Activated CD4-positive, alpha-beta T cell treated with anti-CD3 and anti-CD28 coated beads, Interleukin-2, amount 10 ng/mL, durations not matched to agents 7 days and 5 days (primary cell): ENCODE results near the gene PACRG. TPM values are rescaled to one million over a fixed set of nuclear protein-coding genes. Genes with fewer than 3 reads are reported as not detected.

Source experiments
- CTCF ChIA-PET: fragments of 350-600 bp; sonication (Branson Sonifier 250); formaldehyde crosslinking; loops from one replicate; lab custom pipeline; 2021; ENCODE audit warnings: antibody characterized with exemption; lab: Charles Lee
- POLR2A ChIA-PET: fragments of 350-600 bp; sonication (Branson Sonifier 250); formaldehyde crosslinking; loops from one replicate; lab custom pipeline; 2021; ENCODE audit warnings: antibody characterized with exemption; lab: Charles Lee
- DNase-seq: peaks from one replicate; pipeline ENCODE4 v3.0.0-alpha.2; 2020
- H3K27ac Mint-ChIP-seq: one replicate; pipeline ENCODE4 v1.8.0; 2021; ENCODE audit warnings: mild to moderate bottlenecking, moderate library complexity, mixed read lengths
- H3K27me3 Mint-ChIP-seq: one replicate; pipeline ENCODE4 v1.8.0; 2021; ENCODE audit warnings: mixed read lengths
- H3K36me3 Mint-ChIP-seq: one replicate; pipeline ENCODE4 v1.8.0; 2021; ENCODE audit warnings: low read depth, mixed read lengths
- H3K4me1 Mint-ChIP-seq: one replicate; pipeline ENCODE4 v1.8.0; 2021; ENCODE audit warnings: mixed read lengths
- H3K4me3 Mint-ChIP-seq: one replicate; pipeline ENCODE4 v1.8.0; 2021; ENCODE audit warnings: mild to moderate bottlenecking, moderate library complexity, mixed read lengths
- H3K9me3 Mint-ChIP-seq: one replicate; pipeline ENCODE4 v1.8.0; 2021; ENCODE audit warnings: mixed read lengths
- total RNA-seq, 2 experiments: library from RNA; stranded (reverse); gene quantifications; one replicate each; pipeline ENCODE4 v1.2.3, GENCODE V29; 2021

The PACRG gene
- total RNA-seq, 2 experiments from 2014 or later, result 0.32 TPM; not detected in 1

DNA sequence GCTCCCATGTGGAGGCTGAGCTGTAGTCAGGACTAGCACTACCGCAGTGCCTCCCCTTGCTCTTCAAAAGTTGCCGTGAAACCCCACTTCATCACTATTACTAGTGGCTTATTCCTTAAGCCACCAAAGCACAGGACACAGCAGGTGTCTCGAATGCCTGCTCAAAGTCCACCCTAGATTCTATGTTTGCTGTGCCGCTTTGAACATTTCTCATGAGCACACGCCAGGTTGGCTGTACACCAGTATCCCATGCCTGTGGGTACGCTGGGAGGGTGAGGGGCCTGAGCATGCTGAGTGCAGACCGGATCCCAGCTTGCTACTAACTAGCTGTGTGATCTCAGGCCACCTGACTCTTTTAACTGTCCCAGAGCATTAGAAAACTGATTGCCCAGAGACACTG lies 350.9 kb downstream of the PACRG start:
- POLR2A ChIA-PET, result no interaction called here
- no peaks in the 10 kb centered on the region for H3K27me3 Mint-ChIP-seq

DNA sequence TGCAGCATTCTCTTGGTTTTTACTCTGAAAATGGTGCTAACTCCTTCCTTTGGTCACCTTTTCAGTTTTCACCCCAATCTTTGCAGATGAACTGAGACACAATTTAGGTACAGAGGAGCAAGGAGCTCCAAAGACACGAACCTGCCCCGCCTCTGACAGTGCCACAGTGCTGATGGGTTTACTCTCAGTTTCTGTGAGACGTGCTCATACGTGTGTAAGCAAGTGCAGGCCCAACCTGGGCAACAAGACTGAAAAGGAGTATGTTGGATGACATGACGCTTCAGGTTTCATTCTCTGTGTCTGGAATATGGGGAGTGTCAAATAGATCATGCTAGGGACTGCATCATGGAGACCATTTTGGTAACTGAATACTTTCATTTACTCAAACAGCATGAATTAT lies 352.5 kb downstream of the PACRG start:
- peaks cover 14% of the 10 kb centered on the region for H3K9me3 Mint-ChIP-seq
- H3K27ac Mint-ChIP-seq, result no peak overlapping the region
- POLR2A ChIA-PET, result no interaction called here
- CTCF ChIA-PET, result no interaction called here
- no peaks in the 10 kb centered on the region for H3K36me3 Mint-ChIP-seq
- H3K4me1 Mint-ChIP-seq, result no peaks in the 10 kb centered on the region
- no peak overlapping the region for H3K4me3 Mint-ChIP-seq
- no peaks in the 10 kb centered on the region for H3K27me3 Mint-ChIP-seq
- DNase-seq, result no peak

More for the DNA sequence above, 350.9 kb downstream of the PACRG start:
- Mint-ChIP-seq H3K4me1 (no peaks in the 10 kb centered on the region), H3K36me3 (no peaks in the 10 kb centered on the region), H3K27ac (no peak overlapping the region), H3K4me3 (no peak overlapping the region), H3K9me3 (peaks cover 16% of the 10 kb centered on the region)
- CTCF ChIA-PET, result no interaction called here
- no peak for DNase-seq

DNA sequence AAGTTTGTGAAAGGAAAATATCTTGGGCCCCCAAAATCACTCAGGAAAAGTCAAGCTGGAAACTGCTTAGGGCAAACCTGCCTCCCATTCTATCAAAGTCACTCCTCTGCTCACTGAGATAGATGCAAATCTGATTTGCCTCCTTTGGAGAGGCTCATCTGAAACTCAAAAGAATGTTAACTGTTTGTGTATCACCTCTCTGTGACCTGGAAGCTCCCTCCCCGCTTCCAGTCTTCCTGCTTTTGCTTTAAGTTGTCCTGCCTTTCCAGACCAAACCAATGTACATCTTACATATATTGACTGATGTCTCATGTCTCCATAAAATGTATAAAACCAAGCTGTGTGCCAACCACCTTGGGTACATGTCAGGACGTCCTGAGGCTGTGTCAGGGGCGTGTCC lies 355.4 kb downstream of the PACRG start:
- H3K9me3 Mint-ChIP-seq, result peaks cover 6% of the 10 kb centered on the region
- CTCF ChIA-PET, result no interaction called here
- H3K27me3 Mint-ChIP-seq, result no peaks in the 10 kb centered on the region
- POLR2A ChIA-PET, result no interaction called here
- no peaks in the 10 kb centered on the region for H3K36me3 Mint-ChIP-seq
- no peaks in the 10 kb centered on the region for H3K4me1 Mint-ChIP-seq
- DNase-seq, result no peak
- H3K4me3 Mint-ChIP-seq, result no peak overlapping the region
- H3K27ac Mint-ChIP-seq, result no peak overlapping the region

DNA sequence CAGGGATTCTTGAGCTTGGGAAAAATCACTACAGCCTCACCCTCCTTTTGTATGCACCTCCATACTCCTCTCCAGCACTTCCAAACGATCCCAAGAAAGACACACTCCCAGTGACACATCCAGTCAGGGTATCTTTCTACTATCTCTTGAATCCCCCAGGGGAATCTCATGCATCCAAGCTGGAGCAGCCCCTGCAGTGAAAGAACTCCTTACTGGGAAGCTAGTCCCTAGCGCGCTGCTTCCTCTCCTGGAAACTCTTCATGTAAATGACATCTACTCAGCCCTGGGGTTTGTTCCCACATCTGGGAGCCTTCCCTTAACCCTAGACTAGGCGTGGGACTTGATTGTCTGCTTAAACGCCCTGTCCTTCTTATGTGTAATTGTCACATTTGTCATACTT lies 357.7 kb downstream of the PACRG start:
- POLR2A ChIA-PET, result no interaction called here
- Mint-ChIP-seq H3K4me3 (no peak overlapping the region), H3K9me3 (no peaks in the 10 kb centered on the region), H3K27ac (no peak overlapping the region), H3K27me3 (no peaks in the 10 kb centered on the region), H3K36me3 (no peaks in the 10 kb centered on the region), H3K4me1 (no peaks in the 10 kb centered on the region)
- DNase-seq, result no peak
- CTCF ChIA-PET, result no interaction called here

DNA sequence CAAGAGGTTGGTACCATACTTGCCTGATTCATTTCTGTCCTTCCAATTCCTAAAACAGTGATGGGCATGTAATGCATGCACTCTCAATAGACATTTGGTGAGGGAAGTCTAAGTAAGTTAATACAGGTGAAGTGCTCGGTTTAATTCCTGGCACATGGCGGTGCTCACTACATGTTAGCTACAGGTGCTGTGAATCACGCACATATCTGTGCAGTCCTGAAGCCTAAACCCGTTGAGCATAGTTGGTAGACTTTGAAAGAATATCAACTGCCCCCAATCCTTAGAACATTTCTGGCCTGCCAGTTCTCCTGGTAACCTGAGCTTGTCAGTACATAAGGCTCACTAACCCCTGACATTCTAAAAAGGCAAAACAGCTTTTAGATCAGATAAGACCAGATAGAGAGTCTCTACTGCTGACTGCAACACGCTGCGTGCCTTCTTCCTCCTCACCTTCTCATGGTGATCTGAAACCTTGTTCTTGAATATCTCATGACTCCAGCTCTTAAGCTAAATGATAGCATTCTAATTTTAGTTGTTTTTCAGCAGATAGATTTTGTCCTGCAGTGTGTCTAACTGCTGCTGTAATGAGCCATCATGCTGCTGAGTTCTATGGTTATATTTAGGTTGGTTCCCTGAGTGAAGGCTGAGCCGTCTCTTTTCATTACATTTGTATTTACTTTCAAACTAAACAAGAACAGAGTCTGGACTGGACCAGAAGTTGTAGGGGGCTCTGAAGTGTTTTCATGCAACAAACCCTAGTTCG lies 358.3 kb downstream of the PACRG start:
- no peaks in the 10 kb centered on the region for H3K27me3 Mint-ChIP-seq
- H3K36me3 Mint-ChIP-seq, result no peaks in the 10 kb centered on the region
- POLR2A ChIA-PET, result no interaction called here
- CTCF ChIA-PET, result no interaction called here
- H3K9me3 Mint-ChIP-seq, result no peaks in the 10 kb centered on the region
- no peak for DNase-seq
- no peak overlapping the region for H3K27ac Mint-ChIP-seq
- no peak overlapping the region for H3K4me3 Mint-ChIP-seq
- no peaks in the 10 kb centered on the region for H3K4me1 Mint-ChIP-seq

DNA sequence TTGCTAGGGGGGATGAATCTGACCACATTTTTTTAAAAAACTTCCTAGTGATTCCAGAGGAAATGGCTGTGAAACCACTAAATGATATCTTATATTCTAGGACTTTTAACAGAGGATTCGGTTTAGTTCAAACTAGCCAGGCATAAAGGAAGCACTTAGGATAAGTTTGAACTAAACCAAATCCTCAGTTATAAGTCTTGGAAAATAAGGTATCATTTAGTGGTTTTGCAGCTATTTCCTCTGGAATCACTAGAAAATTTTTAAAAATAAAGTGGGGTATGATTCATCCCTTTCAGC lies 358.8 kb downstream of the PACRG start:
- H3K27ac Mint-ChIP-seq, result no peak overlapping the region
- CTCF ChIA-PET, result no interaction called here
- H3K36me3 Mint-ChIP-seq, result no peaks in the 10 kb centered on the region
- H3K4me3 Mint-ChIP-seq, result no peak overlapping the region
- no peaks in the 10 kb centered on the region for H3K4me1 Mint-ChIP-seq
- POLR2A ChIA-PET, result no interaction called here
- no peaks in the 10 kb centered on the region for H3K9me3 Mint-ChIP-seq
- no peak for DNase-seq
- H3K27me3 Mint-ChIP-seq, result no peaks in the 10 kb centered on the region

DNA sequence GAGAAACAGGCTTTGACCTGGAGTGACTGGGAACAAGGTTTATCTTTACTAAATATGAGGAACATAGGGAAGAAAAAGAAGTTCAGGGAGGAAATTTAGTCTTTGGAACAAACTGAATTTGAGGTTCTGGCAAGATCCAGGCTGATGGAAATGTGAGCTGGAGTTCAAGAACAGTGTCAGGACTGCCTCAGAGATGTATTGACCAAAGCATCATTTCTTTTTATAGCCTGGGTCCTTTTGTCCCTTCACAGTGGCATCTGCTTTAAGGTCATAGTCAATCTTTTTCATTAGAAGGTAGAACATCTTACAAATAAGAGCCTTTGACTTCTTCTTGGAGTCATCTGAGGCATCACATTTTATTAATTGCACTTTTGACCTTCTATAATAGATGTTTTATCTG lies 360.2 kb downstream of the PACRG start:
- Mint-ChIP-seq H3K4me3 (no peak overlapping the region), H3K9me3 (no peaks in the 10 kb centered on the region), H3K36me3 (no peaks in the 10 kb centered on the region), H3K4me1 (no peaks in the 10 kb centered on the region), H3K27ac (no peak overlapping the region), H3K27me3 (no peaks in the 10 kb centered on the region)
- ChIA-PET CTCF (interaction anchor here (1.6 kb wide), 1 partner anchor 15 kb away, joined by 5 read pairs; no protein-coding TSS in a partner anchor), POLR2A (no interaction called here)
- no peak for DNase-seq

DNA sequence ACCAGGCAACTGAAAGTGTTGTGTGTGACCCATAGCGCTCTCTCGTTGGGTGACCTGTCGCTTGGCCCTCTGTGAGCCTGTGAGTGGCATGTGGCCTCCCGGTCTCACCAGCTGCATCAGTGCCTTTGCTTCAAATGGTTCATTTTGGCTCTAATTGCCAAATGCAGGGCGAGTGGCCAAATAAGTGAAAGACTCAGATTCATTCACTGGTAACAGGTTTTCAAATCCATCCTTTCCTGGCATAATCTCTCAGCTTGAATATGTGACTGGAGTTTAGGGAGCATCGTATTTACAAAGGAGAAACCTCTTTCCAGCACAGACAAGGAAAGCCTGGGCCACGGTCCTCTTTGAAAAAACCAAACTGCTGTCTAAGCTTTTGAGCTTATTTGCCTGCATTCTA lies 365.1 kb downstream of the PACRG start:
- Mint-ChIP-seq H3K36me3 (no peaks in the 10 kb centered on the region), H3K4me1 (no peaks in the 10 kb centered on the region), H3K27me3 (no peaks in the 10 kb centered on the region), H3K9me3 (peaks cover 3% of the 10 kb centered on the region), H3K4me3 (no peak overlapping the region), H3K27ac (no peak overlapping the region)
- POLR2A ChIA-PET, result no interaction called here
- no peak for DNase-seq
- CTCF ChIA-PET, result no interaction called here

DNA sequence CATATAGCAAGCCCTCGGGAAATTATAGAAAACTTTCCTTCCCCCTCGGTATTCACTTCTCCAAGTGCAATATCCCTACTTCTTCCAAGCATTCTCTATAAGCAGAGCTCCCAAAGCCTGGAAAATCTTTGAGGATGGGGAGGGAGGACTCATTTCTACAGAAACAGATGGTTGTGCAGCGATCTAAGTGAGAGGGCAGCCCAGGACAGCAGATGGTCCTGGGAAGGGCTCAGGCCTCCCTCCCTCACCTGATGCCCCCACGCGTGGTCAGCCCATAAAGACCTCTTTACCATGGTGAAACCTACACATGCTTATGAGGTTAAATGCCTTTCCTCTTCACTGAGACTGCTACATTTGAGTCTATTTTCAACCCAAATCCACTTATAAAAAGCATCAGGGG lies 367.1 kb downstream of the PACRG start:
- CTCF ChIA-PET, result no interaction called here
- Mint-ChIP-seq H3K27me3 (no peaks in the 10 kb centered on the region), H3K9me3 (peaks cover 3% of the 10 kb centered on the region), H3K4me3 (no peak overlapping the region), H3K36me3 (no peaks in the 10 kb centered on the region), H3K27ac (no peak overlapping the region), H3K4me1 (no peaks in the 10 kb centered on the region)
- no peak for DNase-seq
- POLR2A ChIA-PET, result no interaction called here

DNA sequence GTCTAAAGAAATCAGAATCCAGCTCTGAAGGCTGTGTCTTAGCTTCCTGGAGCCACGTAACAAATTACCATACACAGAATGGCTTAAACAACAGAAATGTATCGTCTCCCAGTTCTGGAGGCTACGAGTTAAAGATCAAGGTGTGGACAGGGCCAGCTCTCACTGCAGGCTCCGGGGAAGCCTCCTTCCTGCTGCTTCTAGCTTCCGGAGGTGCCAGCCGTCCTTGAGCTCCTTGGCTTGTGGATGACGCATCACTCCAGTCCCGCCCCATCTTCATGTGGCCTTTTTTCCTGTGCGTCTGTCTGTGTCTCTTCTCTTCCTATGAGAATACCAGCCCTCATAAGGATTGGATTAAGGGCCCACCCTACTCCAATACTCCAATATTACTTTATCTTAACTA lies 367.6 kb downstream of the PACRG start:
- H3K36me3 Mint-ChIP-seq, result no peaks in the 10 kb centered on the region
- peaks cover 3% of the 10 kb centered on the region for H3K9me3 Mint-ChIP-seq
- CTCF ChIA-PET, result no interaction called here
- H3K27ac Mint-ChIP-seq, result no peak overlapping the region
- no peaks in the 10 kb centered on the region for H3K27me3 Mint-ChIP-seq
- POLR2A ChIA-PET, result no interaction called here
- no peak overlapping the region for H3K4me3 Mint-ChIP-seq
- no peaks in the 10 kb centered on the region for H3K4me1 Mint-ChIP-seq
- DNase-seq, result no peak

DNA sequence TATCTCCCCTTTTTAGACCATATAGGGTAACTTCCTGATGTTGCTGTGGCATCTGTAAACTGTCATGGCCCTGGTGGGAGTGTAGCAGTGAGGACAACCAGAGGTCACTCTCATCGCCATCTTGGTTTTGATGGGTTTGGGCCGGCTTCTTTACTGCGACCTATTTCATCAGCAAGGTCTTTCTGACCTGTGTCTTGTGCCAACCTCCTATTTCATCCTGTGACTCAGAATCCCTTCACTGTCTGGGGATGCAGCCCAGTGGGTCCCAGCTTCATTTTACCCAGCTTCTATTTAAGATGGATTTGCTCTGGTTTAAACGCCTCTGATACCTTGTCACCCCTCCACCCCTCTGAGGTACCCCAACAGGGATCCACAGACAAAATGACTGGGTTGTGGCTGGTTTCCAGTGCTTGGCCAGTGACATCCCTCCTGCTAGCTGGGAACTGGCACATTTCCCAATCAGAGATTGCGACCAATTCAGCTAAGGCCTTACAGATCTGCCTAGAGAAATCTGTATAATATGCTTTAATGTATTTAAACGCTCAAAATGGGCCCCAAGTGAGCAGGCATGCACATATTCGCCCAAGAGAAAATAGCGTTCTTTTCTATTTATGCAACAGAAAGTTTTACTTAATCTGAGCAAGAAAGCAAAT lies 371.2 kb downstream of the PACRG start:
- POLR2A ChIA-PET, result no interaction called here
- peaks cover 3% of the 10 kb centered on the region for H3K9me3 Mint-ChIP-seq
- no peaks in the 10 kb centered on the region for H3K4me1 Mint-ChIP-seq
- H3K27me3 Mint-ChIP-seq, result no peaks in the 10 kb centered on the region
- CTCF ChIA-PET, result no interaction called here
- H3K4me3 Mint-ChIP-seq, result no peak overlapping the region
- no peak for DNase-seq
- no peaks in the 10 kb centered on the region for H3K36me3 Mint-ChIP-seq
- H3K27ac Mint-ChIP-seq, result no peak overlapping the region

DNA sequence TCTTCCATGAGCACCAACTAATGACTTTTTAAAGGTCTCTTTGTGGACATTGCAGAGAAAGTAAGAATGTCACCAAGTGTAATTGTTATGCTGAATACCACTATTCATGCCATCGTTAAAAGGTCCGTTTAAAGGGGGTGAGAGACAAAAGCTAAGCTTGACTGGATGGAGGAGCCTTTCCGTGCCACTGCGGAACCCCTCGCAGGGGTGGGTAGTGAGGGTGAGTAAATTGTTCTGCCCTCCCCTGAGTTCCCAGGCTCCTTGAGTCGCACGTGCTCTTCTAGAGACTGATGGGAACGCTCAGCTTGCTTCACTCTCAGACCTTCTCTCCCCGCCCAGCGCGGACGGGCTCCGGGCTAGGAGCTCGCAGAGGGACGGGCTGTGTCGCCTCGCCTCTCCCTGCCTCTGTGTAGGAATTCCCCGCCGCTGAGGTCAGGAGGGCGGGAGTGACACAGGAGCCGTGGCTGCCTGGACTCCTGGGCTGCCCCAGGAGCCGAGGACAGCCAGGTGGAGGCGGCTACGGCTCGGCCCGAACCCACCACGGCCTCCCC lies 371.9 kb downstream of the PACRG start:
- POLR2A ChIA-PET, result no interaction called here
- Mint-ChIP-seq H3K4me3 (no peak overlapping the region), H3K36me3 (no peaks in the 10 kb centered on the region), H3K4me1 (no peaks in the 10 kb centered on the region), H3K9me3 (peaks cover 3% of the 10 kb centered on the region), H3K27ac (no peak overlapping the region), H3K27me3 (no peaks in the 10 kb centered on the region)
- no peak for DNase-seq
- CTCF ChIA-PET, result interaction anchor here (0.6 kb wide), 1 partner anchor 9 kb away, joined by 3 read pairs; no protein-coding TSS in a partner anchor

DNA sequence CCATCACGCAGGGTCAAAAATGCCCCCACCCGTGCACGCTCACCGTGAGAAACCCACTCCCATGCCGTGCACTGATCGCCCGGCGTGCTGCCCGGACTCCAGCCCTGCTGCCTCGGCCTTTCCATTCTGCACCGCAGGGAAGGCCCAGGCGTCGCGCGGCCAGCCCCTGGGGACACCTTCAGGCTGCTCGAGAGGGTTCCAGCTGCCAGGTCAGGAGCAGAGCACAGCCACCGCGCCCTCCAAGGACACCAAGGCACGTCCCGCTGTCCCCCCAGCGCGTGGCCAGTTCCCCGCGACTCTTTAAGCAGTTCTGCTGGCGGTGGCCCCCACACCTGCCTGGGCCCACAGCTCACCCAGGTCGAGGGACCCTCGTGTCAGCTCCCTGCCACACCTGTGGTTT lies 372.5 kb downstream of the PACRG start:
- CTCF ChIA-PET, result interaction anchor here (0.6 kb wide), 1 partner anchor 9 kb away, joined by 3 read pairs; no protein-coding TSS in a partner anchor
- Mint-ChIP-seq H3K27ac (no peak overlapping the region), H3K9me3 (peaks cover 3% of the 10 kb centered on the region), H3K4me1 (no peaks in the 10 kb centered on the region), H3K36me3 (no peaks in the 10 kb centered on the region), H3K4me3 (no peak overlapping the region), H3K27me3 (no peaks in the 10 kb centered on the region)
- POLR2A ChIA-PET, result no interaction called here
- DNase-seq, result no peak
